Measurements from ENCODE around the gene DHRS7B.

DHRS7B gene

DNA sequence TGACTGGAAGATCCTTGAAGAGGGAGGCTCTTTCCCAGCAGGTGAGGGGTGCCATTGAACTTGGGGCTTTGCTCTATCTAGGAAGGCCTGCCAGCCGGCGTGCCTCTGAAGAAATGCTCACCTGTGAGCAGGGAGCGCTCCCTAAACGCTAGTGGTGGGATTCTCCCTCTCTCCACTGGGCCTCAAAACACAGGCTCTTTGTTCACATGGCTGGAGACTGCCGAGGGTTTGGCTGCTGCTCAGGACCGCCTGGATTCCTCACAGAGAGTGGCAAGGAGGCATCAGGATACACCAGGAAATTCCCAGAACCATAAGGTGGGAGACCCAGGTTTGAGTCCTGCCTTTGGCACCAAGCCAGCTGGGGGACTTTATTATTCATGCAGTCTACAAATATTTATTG lies 104.8 kb downstream of the DHRS7B start:
- FAIRE-seq (no peak), DNase-seq (ENCODE audit: insufficient read length, low spot score) (no peak)
- TF ChIP-seq, protein P1, sequence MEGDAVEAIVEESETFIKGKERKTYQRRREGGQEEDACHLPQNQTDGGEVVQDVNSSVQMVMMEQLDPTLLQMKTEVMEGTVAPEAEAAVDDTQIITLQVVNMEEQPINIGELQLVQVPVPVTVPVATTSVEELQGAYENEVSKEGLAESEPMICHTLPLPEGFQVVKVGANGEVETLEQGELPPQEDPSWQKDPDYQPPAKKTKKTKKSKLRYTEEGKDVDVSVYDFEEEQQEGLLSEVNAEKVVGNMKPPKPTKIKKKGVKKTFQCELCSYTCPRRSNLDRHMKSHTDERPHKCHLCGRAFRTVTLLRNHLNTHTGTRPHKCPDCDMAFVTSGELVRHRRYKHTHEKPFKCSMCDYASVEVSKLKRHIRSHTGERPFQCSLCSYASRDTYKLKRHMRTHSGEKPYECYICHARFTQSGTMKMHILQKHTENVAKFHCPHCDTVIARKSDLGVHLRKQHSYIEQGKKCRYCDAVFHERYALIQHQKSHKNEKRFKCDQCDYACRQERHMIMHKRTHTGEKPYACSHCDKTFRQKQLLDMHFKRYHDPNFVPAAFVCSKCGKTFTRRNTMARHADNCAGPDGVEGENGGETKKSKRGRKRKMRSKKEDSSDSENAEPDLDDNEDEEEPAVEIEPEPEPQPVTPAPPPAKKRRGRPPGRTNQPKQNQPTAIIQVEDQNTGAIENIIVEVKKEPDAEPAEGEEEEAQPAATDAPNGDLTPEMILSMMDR (IDR thresholded peaks at IDR 0.05; ENCODE audit: insufficient read depth, missing control alignments) = no peak

DNA sequence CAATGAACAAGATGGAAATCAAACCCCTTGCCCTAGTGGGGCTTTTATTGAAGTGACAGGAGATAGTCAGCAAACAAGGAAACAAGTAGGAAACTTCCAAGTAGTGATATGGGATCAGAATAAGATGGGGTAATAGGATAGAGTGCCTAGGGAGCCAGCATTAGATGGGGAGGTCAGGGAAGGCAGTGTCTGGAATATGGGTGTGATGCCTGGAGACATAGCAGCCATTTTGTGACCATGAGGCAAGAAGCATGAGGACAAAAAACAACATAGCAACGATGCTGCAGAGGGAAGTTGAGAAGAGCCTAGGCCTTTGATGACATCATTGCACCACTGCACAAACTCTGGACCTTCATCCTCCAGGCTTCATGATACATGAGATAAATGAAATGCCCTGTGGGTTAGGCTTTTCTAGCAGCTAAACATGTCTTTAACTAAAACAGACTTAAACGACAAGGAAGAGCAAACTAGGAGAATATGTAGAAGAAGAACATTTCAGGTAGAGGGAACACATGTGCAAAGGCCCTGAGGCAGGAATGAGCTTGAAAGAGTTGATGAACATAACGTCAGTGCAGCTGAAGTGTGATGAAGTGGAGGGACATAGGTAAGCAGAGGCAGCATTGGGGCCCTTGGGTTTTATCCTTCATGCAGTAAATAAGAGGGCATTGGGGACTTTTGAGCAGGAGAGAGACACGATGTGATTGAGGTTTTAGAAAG lies 105.4 kb downstream of the DHRS7B start:
- DNase-seq (ENCODE audit: insufficient read length, low spot score) (no peak), FAIRE-seq (no peak)
- TF ChIP-seq, protein P1 (IDR thresholded peaks at IDR 0.05; ENCODE audit: insufficient read depth, missing control alignments) = no peak

DNA sequence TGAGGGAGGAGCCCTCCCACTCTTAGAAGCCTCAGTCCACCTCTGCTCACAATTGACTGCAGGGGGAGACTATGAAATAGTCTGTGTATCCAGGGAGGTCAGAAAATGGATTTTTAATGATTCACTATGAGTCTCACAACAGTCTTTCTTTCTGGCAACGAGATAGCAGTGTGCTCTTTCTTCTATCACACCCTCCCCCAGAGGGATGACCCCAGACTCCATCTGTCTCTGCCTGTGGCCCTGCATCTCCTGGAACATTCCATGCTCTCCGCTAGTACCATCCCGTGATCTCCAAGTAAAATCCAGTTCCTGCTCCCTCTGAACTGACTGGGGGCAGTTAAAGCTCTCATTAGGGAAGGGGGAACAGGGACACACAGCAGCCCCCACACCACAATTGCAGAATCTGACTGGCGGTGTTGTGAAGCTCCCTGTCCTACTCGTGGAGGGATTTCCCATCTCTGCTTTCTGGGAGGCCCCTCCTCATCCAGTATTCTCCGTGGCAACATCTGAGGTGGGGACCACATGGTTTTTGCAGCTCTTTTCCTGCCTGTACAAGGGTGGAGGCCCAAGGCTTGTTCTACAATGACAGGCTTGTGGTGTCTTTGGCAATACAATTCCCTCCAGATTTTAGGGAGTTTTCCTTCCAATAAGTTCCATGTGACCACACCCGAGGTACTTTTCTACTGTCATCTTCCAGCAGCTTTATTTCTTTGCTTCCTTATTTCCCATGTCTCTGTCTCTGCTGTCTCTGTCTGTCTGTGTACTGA lies 107.0 kb downstream of the DHRS7B start:
- FAIRE-seq = no peak
- DNase-seq (ENCODE audit: insufficient read length, low spot score) = no peak
- TF ChIP-seq, protein P1 (IDR thresholded peaks at IDR 0.05; ENCODE audit: insufficient read depth, missing control alignments) = no peak

DNA sequence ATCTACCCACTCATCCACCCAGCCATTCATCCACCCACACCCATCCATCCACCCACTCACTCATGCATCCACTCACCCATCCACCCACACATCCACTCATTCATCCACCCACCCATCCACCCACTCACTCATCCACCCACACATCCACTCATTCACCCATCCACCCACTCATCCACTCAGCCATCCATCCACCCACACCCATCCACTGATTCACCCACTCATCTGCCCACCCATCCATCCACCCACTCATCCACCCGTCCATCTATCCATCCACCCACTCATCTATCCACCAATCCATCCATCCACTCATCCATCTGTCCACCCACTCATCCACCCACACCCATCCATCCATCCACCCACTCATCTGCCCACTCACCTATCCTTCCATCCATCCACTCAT lies 109.2 kb downstream of the DHRS7B start:
- no peak for DNase-seq (ENCODE audit: insufficient read length, low spot score)
- TF ChIP-seq, protein P1 (IDR thresholded peaks at IDR 0.05; ENCODE audit: insufficient read depth, missing control alignments) = no peak
- FAIRE-seq = no peak

- no peak for FAIRE-seq
- TF ChIP-seq, protein P1 (IDR thresholded peaks at IDR 0.05; ENCODE audit: insufficient read depth, missing control alignments) = peak; percentile 26
- peak; percentile 59 for DNase-seq (ENCODE audit: insufficient read length, low spot score)
Measured at GRCh38 chr17:21239680-21240368, 113.1 kb downstream of the DHRS7B start.

DNA sequence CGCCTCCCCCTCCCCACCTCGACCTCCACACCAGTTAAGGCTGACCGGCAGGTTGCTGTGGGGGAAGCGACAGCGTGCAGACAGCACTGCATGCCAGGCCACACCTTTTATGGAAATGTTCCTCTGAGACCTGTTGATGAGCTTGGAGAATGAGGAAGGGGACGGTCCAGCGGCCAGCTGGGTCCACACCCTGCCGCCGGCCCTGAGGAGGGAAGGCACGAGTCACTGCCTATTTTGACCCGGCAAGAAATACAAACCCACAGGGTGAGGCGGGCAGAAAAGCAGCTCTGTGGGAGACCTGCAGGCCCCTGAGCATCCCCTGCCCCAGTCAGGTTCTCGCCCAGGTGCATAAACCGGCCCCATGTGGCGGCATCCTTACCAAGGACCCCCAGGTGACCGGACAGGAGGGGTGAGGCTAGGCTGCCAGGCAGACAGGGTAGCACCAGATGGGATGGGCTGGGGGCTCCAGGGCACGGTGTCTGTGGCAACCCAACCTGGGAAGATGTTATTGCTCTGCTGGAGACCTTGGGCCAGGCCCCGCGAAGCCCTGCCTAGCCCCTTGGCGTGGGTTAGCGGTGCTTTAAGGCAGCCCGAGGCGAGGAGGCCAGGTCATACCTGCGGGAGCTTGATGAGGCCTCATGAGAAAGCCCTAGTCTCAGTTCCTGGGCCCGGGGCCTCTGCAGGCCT lies 113.7 kb downstream of the DHRS7B start:
- no peak for FAIRE-seq
- TF ChIP-seq, protein P1 (IDR thresholded peaks at IDR 0.05; ENCODE audit: insufficient read depth, missing control alignments) = no peak
- no peak for DNase-seq (ENCODE audit: insufficient read length, low spot score)

All from D721Med (cell line).